SK-N-SH treated with all-trans-retinoic acid at 6 μM for 48 hours (cell line): ENCODE measurements around the gene GJC2.

Experiments
- ATAC-seq: fragments of 200-7000 bp; cut with Tn5 transposase; 3 replicates; pipeline ENCODE4 v1.9.1; 2020; ENCODE audit warnings: mild to moderate bottlenecking, moderate library complexity
- CREB5 ChIP-seq: fragments of 250-450 bp; sonication (Bioruptor Pico); IDR thresholded peaks from 2 replicates; pipeline ENCODE4 v1.5.1; 2020; ENCODE audit warnings: low read depth, mild to moderate bottlenecking, moderate library complexity
- CSDC2 ChIP-seq: fragments of 250-450 bp; sonication (Bioruptor Pico); IDR thresholded peaks from 2 replicates; pipeline ENCODE4 v1.5.0; 2020; ENCODE audit warnings: mild to moderate bottlenecking, moderate library complexity
- GLIS3 ChIP-seq: fragments of 250-450 bp; sonication (Bioruptor Pico); IDR thresholded peaks from 2 replicates; pipeline ENCODE4 v1.5.0; 2020; ENCODE audit warnings: mild to moderate bottlenecking, moderate library complexity
- OSR1 ChIP-seq: fragments of 250-450 bp; sonication (Bioruptor Pico); IDR thresholded peaks from 2 replicates; pipeline ENCODE4 v1.8.0; 2022; ENCODE audit warnings: moderate library complexity, mild to moderate bottlenecking, inconsistent platforms
- POU6F1 ChIP-seq: fragments of 250-450 bp; sonication (Bioruptor Pico); IDR thresholded peaks from 2 replicates; pipeline ENCODE4 v1.8.0; 2021; ENCODE audit warnings: low read depth, mild to moderate bottlenecking, moderate library complexity, borderline replicate concordance
- PPARA ChIP-seq: fragments of 250-450 bp; sonication (Bioruptor Pico); IDR thresholded peaks from 2 replicates; pipeline ENCODE4 v1.5.0; 2020; ENCODE audit warnings: mild to moderate bottlenecking, borderline replicate concordance
- RARB ChIP-seq: fragments of 250-450 bp; sonication (Bioruptor Pico); IDR thresholded peaks from 2 replicates; pipeline ENCODE4 v1.8.0; 2021; ENCODE audit warnings: mild to moderate bottlenecking, moderate library complexity
- SNAI2 ChIP-seq: fragments of 250-450 bp; sonication (Bioruptor Pico); IDR thresholded peaks from 2 replicates; pipeline ENCODE4 v1.5.0; 2020; ENCODE audit warnings: mild to moderate bottlenecking, moderate library complexity
- TCF4 ChIP-seq: fragments of 250-450 bp; sonication (Bioruptor Pico); IDR thresholded peaks from 2 replicates; pipeline ENCODE4 v1.8.0; 2021; ENCODE audit warnings: mild to moderate bottlenecking, moderate library complexity, borderline replicate concordance
- TSHZ2 ChIP-seq: fragments of 250-450 bp; sonication (Bioruptor Pico); IDR thresholded peaks from 2 replicates; pipeline ENCODE4 v1.5.0; 2020; ENCODE audit warnings: mild to moderate bottlenecking, moderate library complexity
- ZC3H10 ChIP-seq: fragments of 250-450 bp; sonication (Bioruptor Pico); IDR thresholded peaks from 2 replicates; pipeline ENCODE4 v1.5.1; 2021; ENCODE audit warnings: mild to moderate bottlenecking, moderate library complexity
- ZFP3 ChIP-seq: fragments of 250-450 bp; sonication (Bioruptor Pico); IDR thresholded peaks from 2 replicates; pipeline ENCODE4 v1.5.0; 2020; ENCODE audit warnings: mild to moderate bottlenecking, moderate library complexity
- ZFP30 ChIP-seq: fragments of 450-650 bp; formaldehyde crosslinking; IDR thresholded peaks from 2 replicates; pipeline ENCODE4 v1.5.0; 2022; ENCODE audit warnings: mild to moderate bottlenecking, moderate library complexity
- ZNF565 ChIP-seq: fragments of 450-650 bp; formaldehyde crosslinking; conservative IDR thresholded peaks from 2 replicates; pipeline ENCODE4 v1.5.0; 2020; ENCODE audit warnings: low read depth, mild to moderate bottlenecking, moderate library complexity
- ZNF70 ChIP-seq: fragments of 450-650 bp; formaldehyde crosslinking; IDR thresholded peaks from 2 replicates; pipeline ENCODE4 v1.5.0; 2020; ENCODE audit warnings: mild to moderate bottlenecking, moderate library complexity
- ZNF8 ChIP-seq: fragments of 450-650 bp; formaldehyde crosslinking; IDR thresholded peaks from 2 replicates; pipeline ENCODE4 v1.5.0; 2020; ENCODE audit warnings: mild to moderate bottlenecking, moderate library complexity
- TF ChIP-seq, protein P1 (sequence below): fragments of 250-450 bp; sonication (Bioruptor Pico); IDR thresholded peaks from 2 replicates; pipeline ENCODE4 v1.5.1; 2021; ENCODE audit warnings: mild to moderate bottlenecking, moderate library complexity
- TF ChIP-seq, protein P2 (sequence below): fragments of 250-450 bp; sonication (Bioruptor Pico); IDR thresholded peaks from 2 replicates; pipeline ENCODE4 v1.8.0; 2020; ENCODE audit warnings: mild to moderate bottlenecking, moderate library complexity, borderline replicate concordance

The GJC2 gene

GRCh38 chr1:228145463-228146416 lies 4.0 kb upstream of the GJC2 start:
- no peak for ATAC-seq

GRCh38 chr1:228146417-228147150 lies 3.1 kb upstream of the GJC2 start:
- TF ChIP-seq SNAI2 (CRISPR knock-in tag) (no peak), CSDC2 (CRISPR knock-in tag) (no peak), GLIS3 (CRISPR knock-in tag) (no peak)

More at GRCh38 chr1:228145463-228146416, 4.0 kb upstream of the GJC2 start:
- no peak for TF ChIP-seq ZFP30 (CRISPR knock-in tag)
- no peak for TF ChIP-seq GLIS3 (CRISPR knock-in tag)
- TF ChIP-seq, protein P1, sequence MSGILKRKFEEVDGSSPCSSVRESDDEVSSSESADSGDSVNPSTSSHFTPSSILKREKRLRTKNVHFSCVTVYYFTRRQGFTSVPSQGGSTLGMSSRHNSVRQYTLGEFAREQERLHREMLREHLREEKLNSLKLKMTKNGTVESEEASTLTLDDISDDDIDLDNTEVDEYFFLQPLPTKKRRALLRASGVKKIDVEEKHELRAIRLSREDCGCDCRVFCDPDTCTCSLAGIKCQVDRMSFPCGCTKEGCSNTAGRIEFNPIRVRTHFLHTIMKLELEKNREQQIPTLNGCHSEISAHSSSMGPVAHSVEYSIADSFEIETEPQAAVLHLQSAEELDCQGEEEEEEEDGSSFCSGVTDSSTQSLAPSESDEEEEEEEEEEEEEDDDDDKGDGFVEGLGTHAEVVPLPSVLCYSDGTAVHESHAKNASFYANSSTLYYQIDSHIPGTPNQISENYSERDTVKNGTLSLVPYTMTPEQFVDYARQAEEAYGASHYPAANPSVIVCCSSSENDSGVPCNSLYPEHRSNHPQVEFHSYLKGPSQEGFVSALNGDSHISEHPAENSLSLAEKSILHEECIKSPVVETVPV (CRISPR knock-in tag), result no peak

GRCh38 chr1:228147151-228147693 lies 2.5 kb upstream of the GJC2 start:
- TF ChIP-seq ZNF8, result no peak
- TF ChIP-seq, protein P2, sequence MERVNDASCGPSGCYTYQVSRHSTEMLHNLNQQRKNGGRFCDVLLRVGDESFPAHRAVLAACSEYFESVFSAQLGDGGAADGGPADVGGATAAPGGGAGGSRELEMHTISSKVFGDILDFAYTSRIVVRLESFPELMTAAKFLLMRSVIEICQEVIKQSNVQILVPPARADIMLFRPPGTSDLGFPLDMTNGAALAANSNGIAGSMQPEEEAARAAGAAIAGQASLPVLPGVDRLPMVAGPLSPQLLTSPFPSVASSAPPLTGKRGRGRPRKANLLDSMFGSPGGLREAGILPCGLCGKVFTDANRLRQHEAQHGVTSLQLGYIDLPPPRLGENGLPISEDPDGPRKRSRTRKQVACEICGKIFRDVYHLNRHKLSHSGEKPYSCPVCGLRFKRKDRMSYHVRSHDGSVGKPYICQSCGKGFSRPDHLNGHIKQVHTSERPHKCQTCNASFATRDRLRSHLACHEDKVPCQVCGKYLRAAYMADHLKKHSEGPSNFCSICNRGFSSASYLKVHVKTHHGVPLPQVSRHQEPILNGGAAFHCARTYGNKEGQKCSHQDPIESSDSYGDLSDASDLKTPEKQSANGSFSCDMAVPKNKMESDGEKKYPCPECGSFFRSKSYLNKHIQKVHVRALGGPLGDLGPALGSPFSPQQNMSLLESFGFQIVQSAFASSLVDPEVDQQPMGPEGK (CRISPR knock-in tag), result no peak
- TF ChIP-seq ZNF565 (CRISPR knock-in tag), result no peak
- TF ChIP-seq, protein P1 (CRISPR knock-in tag), result no peak
- no peak for TF ChIP-seq GLIS3 (CRISPR knock-in tag)
- no peak for TF ChIP-seq ZFP3 (CRISPR knock-in tag)
- no peak for TF ChIP-seq PPARA (CRISPR knock-in tag)
- no peak for TF ChIP-seq ZFP30 (CRISPR knock-in tag)
- TF ChIP-seq SNAI2 (CRISPR knock-in tag), result no peak
- TF ChIP-seq, all 23 proteins: peak for 0
- no peak for ATAC-seq

More at GRCh38 chr1:228146417-228147150, 3.1 kb upstream of the GJC2 start:
- ATAC-seq, result no peak

DNA sequence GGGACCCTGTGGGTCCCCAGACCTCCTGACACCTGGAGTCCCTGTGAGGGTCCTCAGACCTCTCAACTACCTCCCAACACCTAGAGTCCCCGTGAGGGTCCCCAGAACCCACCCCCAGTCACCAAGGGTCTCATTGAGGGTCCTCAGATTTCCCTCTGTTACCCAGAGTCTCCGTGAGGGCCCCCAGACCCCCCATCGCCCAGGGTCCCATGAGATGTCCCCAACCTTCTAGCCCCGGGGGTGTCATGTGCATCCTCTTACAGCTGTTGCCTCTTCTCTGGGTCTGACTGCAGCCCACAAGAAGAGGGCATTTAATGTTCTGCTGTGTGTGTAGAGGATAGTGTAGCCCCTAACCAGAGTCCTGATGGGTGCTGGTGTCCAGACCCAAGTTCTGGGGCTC lies 2.0 kb upstream of the GJC2 start:
- no peak for ATAC-seq
- no peak for TF ChIP-seq ZC3H10 (CRISPR knock-in tag)
- TF ChIP-seq ZNF70 (CRISPR knock-in tag), result no peak
- no peak for TF ChIP-seq OSR1 (CRISPR knock-in tag)
- TF ChIP-seq RARB (CRISPR knock-in tag), result no peak
- TF ChIP-seq ZNF8, result no peak
- no peak for TF ChIP-seq PPARA (CRISPR knock-in tag)
- no peak for TF ChIP-seq ZFP3 (CRISPR knock-in tag)
- TF ChIP-seq POU6F1 (CRISPR knock-in tag), result no peak
- TF ChIP-seq SNAI2 (CRISPR knock-in tag), result no peak
- no peak for TF ChIP-seq TCF4 (CRISPR knock-in tag)
- TF ChIP-seq, protein P2 (CRISPR knock-in tag), result no peak
- no peak for TF ChIP-seq TSHZ2 (CRISPR knock-in tag)
- no peak for TF ChIP-seq CREB5 (CRISPR knock-in tag)
- TF ChIP-seq GLIS3 (CRISPR knock-in tag), result no peak
- no peak for TF ChIP-seq CSDC2 (CRISPR knock-in tag)
